Measurements from ENCODE around the gene NQO2. TPM values are rescaled to one million over a fixed set of nuclear protein-coding genes. Genes with fewer than 3 reads are reported as not detected.
A peak's percentile ranks its signal among the peaks of the same experiment; 100 is the strongest.

The NQO2 gene
- total and polyA plus RNA-seq, 2 of the 13 experiments (the other 11 are each of a cell fraction or from before 2014, with no cell fraction given): 32.2 to 56.5 TPM

DNA sequence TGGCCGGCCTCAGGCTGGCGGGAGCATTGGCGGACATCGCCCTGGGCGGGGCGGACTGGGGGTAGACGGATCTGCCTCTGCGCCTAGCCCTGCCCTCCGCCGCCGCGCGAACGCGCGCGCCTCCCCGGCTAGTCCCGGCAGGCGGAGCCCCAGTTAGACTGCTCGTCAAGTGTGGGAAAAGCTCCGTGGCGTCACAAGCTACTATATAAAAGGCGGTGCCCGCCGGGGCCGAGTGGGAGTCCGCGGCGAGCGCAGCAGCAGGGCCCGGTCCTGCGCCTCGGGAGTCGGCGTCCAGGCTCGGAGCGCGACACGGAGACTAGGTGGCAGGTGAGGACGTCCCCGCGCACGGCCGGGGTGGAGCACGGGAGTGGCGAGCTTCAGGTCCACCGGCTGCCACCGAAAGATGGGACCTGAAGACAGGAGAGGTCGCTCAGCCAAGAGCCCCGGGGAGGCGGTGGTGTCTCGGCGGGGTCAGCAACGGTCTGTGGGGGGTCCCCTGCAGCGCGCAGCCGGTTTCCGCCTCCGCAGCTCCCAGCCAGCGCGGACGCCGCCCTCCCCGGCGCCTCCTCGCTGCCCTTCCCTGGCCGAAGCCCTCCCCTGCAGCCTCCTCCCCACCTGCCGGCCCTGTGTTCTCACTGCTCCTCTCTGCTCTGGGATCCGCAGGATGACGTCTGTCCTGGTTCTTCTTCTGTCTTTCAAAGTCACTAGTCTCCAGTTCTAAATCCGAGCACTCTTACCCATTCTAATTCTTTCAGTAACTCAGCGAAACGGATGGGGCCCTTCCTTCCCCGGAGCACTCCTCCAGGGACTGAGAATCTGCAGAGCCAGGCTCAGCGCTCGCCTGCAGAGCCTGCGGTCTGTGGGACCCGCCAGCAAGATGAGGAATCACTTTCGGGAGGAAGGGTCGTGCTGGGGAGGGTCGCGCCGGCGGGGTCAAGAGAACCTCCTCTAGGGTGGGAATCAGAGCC is 64.3 kb downstream of the NQO2 start (continued):
- TF ChIP-seq SNRNP70 (IDR thresholded peaks at IDR 0.05; ENCODE audit: low read depth, low read length) (no peak), ZFP36L2 (CRISPR knock-in tag; IDR thresholded peaks at IDR 0.05) (no peak; the same call in 1 of the 2 replicates), ADNP (CRISPR knock-in tag; IDR thresholded peaks at IDR 0.05) (no peak), RORA (CRISPR knock-in tag; IDR thresholded peaks at IDR 0.05) (no peak), CREB1 (IDR thresholded peaks at IDR 0.05) (peak; percentile 38; the same call in 1 of the 2 replicates), CREB1 (CRISPR knock-in tag; IDR thresholded peaks at IDR 0.05) (no peak), ZNF20 (CRISPR knock-in tag; IDR thresholded peaks at IDR 0.05) (0 out of 2 replicates have a peak, but pooled peaks have one; percentile 46), ZNF224 (CRISPR knock-in tag; IDR thresholded peaks at IDR 0.05) (peak; percentile 60; the same call in 1 of the 2 replicates), NCOA1 (CRISPR knock-in tag; IDR thresholded peaks at IDR 0.05) (peak; percentile 54; the same call in 1 of the 2 replicates), KAT2B (IDR thresholded peaks at IDR 0.05; ENCODE audit: borderline replicate concordance, low read depth, low read length) (no peak), ZNF292 (CRISPR knock-in tag; IDR thresholded peaks at IDR 0.05; ENCODE audit: borderline replicate concordance, low read depth) (peak; percentile 58; the same call in 1 of the 2 replicates), MTA3 (CRISPR knock-in tag; IDR thresholded peaks at IDR 0.05) (no peak), ZNF782 (CRISPR knock-in tag; IDR thresholded peaks at IDR 0.05; ENCODE audit: borderline replicate concordance) (peak; percentile 94)
- TF ChIP-seq, protein P1, sequence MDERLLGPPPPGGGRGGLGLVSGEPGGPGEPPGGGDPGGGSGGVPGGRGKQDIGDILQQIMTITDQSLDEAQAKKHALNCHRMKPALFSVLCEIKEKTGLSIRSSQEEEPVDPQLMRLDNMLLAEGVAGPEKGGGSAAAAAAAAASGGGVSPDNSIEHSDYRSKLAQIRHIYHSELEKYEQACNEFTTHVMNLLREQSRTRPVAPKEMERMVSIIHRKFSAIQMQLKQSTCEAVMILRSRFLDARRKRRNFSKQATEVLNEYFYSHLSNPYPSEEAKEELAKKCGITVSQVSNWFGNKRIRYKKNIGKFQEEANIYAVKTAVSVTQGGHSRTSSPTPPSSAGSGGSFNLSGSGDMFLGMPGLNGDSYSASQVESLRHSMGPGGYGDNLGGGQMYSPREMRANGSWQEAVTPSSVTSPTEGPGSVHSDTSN (CRISPR knock-in tag; IDR thresholded peaks at IDR 0.05): no peak
- TF ChIP-seq, protein P2, sequence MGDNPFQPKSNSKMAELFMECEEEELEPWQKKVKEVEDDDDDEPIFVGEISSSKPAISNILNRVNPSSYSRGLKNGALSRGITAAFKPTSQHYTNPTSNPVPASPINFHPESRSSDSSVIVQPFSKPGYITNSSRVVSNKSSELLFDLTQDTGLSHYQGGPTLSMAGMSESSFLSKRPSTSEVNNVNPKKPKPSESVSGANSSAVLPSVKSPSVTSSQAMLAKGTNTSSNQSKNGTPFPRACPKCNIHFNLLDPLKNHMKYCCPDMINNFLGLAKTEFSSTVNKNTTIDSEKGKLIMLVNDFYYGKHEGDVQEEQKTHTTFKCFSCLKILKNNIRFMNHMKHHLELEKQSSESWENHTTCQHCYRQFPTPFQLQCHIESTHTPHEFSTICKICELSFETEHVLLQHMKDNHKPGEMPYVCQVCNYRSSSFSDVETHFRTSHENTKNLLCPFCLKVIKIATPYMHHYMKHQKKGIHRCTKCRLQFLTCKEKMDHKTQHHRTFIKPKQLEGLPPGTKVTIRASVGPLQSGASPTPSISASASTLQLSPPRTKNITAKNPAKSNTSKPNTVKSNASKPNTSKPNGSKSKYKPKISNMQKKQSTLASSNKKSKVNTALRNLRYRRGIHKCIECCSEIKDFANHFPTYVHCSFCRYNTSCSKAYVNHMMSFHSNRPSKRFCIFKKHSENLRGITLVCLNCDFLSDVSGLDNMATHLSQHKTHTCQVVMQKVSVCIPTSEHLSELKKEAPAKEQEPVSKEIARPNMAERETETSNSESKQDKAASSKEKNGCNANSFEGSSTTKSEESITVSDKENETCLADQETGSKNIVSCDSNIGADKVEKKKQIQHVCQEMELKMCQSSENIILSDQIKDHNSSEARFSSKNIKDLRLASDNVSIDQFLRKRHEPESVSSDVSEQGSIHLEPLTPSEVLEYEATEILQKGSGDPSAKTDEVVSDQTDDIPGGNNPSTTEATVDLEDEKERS (CRISPR knock-in tag; IDR thresholded peaks at IDR 0.05): no peak; the same call in 1 of the 2 replicates
- TF ChIP-seq, protein P3, sequence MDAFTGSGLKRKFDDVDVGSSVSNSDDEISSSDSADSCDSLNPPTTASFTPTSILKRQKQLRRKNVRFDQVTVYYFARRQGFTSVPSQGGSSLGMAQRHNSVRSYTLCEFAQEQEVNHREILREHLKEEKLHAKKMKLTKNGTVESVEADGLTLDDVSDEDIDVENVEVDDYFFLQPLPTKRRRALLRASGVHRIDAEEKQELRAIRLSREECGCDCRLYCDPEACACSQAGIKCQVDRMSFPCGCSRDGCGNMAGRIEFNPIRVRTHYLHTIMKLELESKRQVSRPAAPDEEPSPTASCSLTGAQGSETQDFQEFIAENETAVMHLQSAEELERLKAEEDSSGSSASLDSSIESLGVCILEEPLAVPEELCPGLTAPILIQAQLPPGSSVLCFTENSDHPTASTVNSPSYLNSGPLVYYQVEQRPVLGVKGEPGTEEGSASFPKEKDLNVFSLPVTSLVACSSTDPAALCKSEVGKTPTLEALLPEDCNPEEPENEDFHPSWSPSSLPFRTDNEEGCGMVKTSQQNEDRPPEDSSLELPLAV (CRISPR knock-in tag; conservative IDR thresholded peaks at IDR 0.05; ENCODE audit: low read depth): no peak
- TF ChIP-seq, protein P4, sequence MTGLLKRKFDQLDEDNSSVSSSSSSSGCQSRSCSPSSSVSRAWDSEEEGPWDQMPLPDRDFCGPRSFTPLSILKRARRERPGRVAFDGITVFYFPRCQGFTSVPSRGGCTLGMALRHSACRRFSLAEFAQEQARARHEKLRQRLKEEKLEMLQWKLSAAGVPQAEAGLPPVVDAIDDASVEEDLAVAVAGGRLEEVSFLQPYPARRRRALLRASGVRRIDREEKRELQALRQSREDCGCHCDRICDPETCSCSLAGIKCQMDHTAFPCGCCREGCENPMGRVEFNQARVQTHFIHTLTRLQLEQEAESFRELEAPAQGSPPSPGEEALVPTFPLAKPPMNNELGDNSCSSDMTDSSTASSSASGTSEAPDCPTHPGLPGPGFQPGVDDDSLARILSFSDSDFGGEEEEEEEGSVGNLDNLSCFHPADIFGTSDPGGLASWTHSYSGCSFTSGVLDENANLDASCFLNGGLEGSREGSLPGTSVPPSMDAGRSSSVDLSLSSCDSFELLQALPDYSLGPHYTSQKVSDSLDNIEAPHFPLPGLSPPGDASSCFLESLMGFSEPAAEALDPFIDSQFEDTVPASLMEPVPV (CRISPR knock-in tag; IDR thresholded peaks at IDR 0.05): peak; percentile 49; the same call in 1 of the 2 replicates
- TF ChIP-seq, protein P5, sequence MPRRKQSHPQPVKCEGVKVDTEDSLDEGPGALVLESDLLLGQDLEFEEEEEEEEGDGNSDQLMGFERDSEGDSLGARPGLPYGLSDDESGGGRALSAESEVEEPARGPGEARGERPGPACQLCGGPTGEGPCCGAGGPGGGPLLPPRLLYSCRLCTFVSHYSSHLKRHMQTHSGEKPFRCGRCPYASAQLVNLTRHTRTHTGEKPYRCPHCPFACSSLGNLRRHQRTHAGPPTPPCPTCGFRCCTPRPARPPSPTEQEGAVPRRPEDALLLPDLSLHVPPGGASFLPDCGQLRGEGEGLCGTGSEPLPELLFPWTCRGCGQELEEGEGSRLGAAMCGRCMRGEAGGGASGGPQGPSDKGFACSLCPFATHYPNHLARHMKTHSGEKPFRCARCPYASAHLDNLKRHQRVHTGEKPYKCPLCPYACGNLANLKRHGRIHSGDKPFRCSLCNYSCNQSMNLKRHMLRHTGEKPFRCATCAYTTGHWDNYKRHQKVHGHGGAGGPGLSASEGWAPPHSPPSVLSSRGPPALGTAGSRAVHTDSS (CRISPR knock-in tag; conservative IDR thresholded peaks at IDR 0.05): 0 out of 2 replicates have a peak, but pooled peaks have one; percentile 49
